Measurements from ENCODE around the gene IL23R.

The IL23R gene

DNA sequence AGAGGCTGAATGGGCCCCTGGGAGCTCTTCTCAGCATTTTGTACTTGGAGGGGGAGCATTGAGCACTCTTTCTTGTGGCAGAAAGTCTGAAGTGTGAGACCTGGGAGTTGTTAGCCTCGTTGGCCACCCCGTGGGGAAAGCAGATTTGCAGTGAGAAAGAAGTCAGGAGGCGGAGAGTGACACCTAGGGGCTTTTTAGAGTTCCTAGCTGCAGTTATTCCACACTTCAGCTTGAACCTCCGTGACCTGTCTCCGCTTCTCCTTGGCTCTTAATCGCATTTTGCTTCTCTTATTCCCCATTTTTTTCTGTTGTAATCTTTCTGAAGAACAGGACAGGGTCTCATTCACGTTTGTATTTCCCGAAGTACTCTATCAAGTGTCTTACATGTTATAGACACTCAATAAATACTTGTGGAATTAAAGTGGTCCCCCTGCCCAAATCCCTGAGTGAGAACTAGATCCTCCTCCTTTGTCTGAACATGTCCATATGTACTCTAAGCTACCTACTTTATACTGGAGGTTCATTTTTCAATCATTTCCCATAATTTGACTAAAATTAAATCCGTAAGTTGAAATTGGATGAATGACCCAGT is 17.0 kb upstream of the IL23R start:
- peak; percentile 70 to 78 for DNase-seq

DNA sequence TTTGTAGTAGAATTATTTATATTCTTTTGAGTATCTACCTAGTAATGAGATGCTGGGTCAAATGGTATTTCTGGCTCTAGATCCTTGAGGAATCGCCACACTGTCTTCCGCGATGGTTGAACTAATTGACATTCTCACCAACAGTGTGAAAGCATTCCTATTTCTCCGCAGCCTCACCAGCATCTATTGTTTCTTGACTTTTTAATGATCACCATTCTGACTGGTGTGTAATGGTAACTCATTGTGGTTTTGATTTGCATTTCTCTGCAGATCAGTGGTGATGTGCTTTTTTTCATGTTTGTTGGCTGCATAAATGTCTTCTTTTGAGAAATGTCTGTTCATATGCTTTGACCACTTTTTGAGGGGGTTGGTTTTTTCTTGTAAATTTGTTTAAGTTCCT is 15.3 kb upstream of the IL23R start:
- DNase-seq = no peak

DNA sequence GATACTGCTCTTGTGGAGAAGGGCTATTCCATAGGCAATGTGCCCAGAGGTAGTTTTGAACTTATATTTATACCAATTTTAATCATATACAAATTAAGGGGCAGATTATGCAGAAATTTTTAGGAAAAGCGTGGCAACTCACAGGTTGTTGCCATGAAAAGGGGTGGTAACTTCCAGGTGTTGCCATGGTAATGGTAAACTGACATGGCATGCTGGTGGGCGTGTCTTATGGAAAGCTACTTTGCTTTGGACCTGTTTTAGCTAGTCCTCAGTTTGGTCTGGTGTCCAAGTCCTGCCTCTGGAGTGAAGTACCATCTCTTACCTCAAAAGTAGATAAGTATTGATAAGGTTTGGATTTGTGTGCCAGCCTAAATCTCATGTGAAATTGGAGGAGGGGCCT is 7.9 kb upstream of the IL23R start:
- no peak for DNase-seq

DNA sequence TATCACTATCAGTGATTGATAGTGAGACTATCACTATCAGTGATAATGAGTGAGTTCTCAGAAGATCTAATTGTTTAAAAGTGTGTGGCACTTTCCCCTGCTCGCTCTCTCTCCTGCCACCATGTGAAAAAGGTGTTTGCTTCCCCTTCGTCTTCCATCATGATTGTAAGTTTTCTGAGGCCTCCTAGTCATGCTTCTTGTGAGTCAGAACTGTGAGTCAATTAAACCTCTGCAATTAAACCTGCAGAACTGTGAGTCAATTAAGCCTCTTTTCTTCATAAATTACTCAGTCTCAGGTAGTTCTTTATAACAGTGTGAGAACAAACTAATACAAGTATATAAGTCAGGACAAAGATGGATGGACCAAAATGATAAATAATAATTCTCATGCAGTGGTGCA is 7.0 kb upstream of the IL23R start:
- no peak for DNase-seq

DNA sequence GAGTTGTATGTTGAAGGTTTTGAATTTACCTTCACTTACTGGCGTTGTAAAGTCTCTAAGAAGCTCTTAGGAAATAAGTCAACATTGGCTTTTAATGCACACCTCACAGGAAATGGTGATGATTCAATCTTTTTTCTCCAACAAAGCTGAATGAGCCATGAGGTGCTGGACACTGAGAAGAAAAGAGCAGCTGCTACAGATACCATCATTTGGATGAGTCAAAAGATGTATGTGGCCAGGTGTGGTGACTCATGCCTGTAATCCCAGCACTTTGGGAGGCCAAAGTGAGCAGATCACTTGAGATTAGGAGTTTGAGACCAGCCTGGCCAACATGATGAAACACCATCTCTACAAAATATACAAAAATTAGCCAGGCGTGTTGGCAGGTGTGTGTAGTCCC is 3.3 kb upstream of the IL23R start:
- DNase-seq = peak; percentile 52 to 58

DNA sequence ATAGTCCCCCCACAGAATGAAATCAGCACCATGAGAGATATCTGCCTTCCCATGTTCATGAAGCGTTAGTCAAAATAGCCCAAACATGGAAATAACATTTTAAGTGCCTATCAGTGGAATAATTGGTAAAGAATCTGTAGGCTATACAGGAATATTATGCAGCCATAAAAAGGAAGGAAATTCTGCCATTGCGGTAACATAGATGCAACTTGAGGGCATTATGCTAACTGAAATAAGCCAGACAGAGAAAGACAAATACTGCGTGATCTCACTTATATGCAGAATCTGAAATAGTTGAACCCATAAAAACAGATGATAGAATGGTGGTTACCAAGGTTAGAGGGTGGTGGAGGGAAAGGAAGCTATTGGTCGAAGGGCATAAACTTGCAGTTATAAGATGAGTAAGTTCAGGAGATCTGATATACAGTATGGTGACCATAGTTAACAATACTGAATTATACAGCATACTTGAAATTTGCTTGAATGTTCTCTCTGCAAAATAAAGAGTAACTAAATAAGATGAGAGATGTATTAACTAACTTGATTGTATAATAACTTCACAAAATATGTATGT is 699 bp upstream of the IL23R start:
- DNase-seq = no peak

DNA sequence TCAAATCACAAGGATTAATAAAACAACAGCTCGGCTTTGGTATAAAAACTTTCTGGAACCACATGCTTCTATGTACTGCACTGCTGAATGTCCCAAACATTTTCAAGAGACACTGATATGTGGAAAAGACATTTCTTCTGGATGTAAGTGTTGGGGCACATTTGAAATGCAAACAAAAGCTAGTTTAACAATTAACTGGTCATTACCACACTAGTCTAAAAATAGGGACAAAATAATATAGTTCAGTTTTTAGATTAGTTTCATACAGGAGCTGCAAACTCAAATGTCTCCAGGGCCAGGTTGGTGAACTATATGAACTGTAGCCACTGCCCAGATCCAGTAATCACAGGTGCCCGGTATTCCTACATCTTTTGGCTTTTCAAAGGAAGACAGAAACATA is 3.2 kb downstream of the IL23R start:
- no peak for DNase-seq

DNA sequence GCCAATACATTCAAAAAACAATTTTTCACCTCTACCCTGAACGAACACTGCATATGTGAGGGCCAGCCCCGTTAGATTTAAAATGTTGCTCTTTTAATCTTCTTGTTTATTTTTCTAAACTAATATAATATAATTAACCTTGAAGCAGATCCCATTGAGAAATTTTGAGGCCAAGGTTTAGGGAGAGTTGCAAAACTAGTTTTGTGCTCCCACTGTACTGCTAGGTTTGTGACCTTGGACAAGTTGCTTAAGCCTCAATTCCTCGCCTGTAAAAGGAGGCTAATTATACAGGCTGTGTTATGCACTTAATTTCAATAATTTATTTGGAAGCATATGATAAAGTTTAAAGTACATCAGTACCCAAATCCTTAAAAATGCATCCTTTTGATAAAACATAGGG is 3.7 kb downstream of the IL23R start:
- DNase-seq = no peak

DNA sequence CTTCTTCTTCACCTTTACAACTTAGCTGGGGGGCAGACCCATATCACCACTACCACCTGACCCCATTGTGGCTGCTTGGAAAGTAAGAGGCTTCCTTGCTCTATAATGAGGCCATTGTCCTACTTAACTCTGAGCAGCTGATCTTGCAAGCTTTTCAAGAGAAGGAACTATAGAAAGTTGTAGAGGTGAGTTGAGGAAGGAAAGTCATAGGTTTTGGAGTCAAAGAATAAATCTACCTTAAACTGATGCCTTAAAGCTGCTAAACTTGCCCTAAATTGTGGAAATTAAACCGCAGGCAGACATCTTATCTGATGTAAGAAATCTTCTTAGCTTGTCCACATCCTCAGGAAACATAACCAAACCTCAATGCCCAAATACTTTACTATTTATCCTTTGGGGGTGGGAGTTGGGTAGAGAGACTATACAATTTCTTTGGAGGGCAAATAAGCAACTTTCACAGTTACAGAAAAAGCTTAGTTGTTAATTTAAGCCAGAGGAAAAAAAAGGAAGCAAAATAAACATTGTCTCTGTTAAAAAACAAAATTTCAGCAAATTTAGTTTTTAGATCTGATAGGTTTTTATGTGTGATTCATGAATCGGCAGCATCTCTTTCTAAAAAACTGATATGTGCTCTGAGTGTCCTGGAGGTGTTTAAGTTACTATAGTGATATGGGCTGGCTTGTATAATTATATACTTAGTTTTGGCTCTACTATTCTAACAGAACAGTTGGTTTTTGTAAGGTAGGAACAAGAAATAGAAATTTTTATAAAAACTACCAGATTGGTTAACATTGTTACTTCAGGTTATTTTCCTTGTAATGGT is 4.7 kb downstream of the IL23R start:
- DNase-seq = no peak

DNA sequence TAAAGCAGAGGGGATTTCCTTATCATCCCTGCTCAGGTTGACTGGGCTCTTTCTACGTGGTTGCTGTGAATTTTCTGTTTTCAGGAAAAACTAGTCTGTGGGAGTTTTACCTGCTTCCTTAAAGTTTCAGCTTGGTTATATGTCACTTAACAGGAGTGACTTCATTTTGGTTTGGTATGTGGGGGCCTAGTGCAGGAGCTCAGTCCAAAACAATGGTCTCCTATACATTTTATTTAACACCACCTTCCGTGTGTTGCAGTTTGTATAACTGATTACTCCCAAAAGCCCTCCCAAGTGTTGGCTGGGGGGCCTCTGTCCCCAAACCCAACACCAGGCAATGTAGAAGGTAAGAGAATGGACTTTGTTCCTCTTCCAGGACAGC is 5.3 kb downstream of the IL23R start:
- DNase-seq = no peak

DNA sequence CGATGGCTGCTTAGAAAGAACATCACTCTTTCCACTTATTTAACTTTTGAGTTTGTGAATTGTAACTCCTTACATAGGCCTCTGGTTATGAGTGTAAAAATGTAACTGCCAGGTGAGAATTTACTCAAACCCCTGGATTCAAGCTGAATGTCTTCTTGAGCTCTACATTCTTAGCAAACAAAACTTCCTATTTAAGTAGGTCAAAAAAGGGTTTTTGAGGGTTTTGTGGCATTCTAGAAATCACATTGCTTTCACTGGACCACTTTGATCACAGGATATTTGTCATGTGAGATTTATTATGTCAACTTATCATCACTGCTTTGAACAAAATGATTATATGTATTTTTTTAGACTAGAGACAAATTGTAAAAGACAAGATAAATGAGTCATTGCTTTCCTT is 5.7 kb downstream of the IL23R start:
- DNase-seq = no peak

DNA sequence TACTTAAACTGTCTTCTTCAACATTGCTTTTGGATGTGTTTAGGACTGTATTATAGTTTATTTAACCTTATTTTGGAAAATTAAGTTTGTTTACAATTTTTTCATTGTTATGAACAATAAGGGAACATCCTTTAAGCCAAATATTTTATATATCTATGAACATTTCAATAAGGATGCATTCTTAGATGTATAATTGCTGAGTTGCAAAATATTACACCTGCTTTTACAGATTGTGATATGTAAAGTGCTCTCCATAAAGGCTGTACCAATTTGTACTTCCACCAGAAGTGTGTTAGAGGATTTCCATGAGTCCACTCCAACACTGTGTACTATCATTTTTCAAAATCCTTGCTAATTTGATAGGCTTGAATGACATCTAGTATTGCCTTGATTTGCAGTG is 7.7 kb downstream of the IL23R start:
- DNase-seq = no peak

DNA sequence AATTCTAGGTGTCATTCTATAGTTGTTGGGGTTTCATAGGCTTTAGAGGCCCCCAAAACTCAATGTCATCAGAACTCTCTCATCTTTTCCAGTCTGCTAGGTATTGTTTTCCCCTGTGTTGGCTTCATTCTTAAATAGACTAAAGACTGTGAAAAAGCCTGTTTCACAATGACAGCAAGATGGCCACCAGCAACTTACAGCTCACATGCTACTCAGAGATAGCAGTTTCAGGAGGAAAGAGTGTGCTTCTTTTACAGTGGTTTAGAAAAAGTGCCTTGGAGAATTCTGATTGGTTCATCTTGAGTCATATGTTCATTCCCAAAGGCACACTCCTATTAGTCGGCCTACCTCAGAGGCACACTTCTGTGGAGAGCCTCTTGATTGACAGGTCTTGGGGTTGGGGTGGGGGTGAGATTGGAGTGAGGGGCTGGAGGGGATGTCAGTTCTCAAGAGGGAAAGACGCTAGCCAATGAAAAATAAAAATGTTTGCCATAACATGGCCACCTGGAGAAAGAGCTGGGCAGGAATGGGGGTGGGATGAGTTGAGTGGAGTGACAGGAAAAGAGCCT is 8.5 kb downstream of the IL23R start:
- no peak for DNase-seq

DNA sequence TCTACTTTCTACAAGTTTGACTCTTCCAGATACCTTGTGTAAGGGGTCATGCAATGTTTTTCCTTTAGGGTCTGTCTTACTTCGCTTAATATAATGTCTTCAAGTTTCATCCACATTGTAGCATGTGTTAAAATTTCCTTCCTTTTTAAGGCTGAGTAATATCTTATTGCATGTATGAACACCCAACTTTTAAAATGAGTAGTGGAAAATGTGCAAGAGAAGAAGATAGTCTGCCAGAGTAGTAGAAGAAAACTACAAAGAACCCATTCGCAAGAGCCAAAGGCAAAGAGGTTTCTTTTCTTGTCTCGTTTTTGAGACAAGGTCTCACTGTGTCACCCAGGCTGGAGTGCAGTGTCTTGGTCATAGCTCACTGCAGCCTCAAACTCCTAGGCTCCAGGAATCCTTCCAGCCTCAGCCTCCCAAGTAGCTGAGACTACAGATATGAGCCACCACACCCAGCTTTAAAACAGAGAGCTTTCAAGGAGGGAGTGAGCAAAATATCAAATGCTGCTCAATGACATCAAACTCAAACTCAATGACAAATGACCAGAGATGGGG is 9.4 kb downstream of the IL23R start:
- DNase-seq = no peak

DNA sequence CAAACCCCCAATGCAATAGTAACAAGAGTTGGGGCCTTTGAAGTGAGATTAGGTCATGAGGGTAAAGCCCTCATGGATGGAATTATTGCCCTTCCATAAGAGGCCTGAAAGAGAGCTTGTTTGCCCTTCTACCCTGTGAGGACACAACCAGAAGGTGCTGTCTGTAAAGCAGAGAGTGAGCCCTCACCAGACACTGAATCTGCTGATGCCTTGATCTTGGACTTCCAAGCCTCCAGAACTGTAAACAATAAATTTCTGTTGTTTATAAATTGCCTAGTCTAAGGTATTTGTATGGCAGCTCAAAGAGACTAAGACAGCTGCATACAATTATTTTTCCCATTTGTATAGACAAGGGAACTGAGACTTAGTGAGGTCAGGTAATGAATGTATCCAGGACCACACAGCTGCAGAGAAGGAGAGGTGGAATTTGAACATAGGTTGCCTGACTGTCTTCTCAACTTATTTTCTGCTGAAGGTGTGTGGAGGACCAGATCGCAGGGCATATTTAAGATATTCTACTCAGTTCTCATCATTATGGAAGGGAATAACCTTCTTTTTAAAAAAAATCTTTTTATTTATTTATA is 18.7 kb downstream of the IL23R start:
- DNase-seq = no peak

DNA sequence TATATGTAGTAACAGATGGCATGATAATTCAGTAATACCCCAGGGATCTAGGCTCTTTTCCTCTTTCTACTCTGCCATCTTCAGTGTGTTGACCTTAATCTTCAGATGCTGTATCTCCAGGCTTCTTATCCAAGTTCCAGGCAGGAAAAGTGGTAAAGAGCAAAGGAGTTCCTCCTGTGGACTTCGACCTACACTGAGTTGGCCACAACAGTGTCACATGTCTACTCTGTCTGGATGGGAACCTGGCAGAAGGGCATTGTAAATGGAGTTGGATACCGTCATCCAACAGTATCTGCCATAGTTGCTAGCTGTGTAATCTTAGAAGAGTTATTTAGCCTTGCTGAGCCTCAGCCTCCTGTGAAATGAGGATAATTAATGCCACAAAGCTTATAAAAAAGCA is 21.9 kb downstream of the IL23R start:
- no peak for DNase-seq

DNA sequence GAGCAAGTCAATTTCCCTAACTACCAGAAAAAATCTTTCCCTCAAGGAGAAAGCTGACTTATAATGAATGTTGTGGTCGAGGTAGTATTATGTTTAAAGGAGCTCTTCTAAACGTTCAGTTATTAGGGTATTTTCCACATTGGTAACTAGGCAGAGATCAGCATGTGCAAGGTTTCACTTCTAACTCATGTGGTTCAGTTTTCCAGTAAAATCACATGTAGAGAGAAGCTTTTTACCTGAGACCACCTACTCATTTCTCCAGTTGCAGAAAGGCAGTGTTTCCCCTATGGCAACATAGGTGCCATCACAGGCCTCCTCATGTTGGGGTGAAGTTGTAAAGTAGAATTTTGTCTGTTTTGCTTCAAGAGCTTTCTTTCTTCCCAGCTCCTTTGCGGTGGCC is 23.7 kb downstream of the IL23R start:
- no peak for DNase-seq

DNA sequence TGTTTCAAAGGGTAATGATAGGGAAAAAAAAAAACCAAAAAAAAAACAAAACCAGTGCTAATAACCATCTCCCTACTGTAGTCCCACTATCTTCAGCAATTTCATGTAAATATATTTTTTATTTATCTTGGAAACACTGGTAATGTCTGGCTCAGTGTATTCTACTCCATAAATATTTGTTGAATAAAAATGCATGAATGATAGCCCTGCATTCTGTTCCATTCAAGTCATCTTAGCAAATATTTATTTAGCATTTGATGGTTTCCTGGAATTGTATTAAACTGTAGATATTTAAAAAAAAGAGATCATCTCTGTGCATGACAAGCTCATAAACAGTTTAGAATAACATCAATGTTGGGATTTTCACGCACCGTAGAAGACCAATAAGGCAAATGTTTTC is 24.2 kb downstream of the IL23R start:
- no peak for DNase-seq

DNA sequence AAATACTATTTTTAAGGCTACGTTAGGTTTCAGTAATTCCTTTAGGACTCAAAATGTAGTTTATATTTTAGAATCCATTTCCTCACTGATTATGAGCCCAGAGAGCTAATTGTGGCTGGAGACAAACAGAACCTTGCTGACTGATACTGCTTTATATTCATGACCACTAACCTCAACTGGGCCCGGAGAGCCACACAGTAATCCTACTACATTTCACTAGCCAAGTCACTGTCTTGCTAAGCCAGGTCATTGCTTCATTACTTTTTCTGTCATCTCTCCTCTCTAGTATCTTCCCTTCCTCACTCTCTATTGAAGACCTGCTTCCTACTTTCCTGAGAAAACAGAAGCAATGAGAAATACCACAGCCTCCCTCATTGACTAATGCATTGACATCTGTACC is 24.7 kb downstream of the IL23R start:
- DNase-seq = no peak

DNA sequence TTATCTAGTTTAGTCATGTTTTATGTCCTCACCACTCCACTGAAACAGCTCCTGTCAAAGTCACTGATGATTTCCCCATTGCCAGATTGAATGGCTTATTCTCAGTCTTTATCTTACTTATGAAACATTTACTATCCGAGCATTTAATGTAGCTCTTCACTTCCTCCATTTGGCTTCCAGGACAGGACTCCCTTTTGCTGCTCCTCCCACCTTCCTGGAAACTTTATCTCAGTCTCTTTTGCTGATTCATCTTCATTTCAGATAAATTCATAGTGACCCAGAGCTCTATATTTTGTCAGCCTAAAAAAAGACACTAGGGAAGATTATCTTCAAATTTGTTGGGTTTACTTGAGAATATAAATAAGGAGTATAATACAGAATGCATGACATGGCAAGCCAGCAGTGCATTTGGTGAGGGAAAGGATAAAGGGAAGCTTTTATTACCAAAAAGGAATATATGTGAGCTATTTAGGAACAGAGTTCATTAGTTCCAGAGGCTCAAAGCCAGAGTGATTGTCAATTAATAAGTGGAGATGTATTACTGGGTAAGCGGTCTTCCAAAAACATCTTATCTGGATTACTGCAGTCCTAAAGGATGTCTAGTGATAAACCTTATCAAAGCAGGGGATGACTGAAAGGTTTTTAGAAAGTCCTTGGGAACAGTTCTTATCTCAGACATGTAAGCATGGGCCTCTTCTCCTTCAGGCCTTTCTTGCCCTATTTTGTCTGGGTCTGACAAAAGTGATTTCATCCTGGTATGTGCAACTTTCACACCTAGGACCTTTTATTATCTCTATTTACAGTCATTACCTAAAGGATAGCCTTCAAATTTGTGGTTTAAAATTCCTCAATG is 25.6 kb downstream of the IL23R start:
- DNase-seq = no peak

DNA sequence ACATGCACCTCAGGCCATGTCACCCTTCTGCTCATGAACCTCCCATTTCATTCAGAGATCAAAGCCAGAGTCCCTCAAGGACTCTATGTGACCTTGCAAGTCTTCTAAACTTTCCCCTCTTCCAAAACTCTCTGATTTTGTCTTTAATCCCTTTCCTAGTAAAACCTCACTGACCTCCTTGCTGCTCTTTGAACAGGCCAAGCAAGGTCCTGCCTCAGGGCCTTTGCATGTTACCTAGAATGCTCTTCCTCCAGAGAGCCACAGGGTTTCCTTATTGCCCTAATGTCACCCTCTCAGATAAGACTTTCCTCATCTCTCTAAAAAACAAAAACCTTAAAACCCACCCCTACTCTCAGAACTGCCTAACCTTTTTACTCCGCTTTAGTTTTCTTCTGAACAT is 26.6 kb downstream of the IL23R start:
- DNase-seq = no peak

DNA sequence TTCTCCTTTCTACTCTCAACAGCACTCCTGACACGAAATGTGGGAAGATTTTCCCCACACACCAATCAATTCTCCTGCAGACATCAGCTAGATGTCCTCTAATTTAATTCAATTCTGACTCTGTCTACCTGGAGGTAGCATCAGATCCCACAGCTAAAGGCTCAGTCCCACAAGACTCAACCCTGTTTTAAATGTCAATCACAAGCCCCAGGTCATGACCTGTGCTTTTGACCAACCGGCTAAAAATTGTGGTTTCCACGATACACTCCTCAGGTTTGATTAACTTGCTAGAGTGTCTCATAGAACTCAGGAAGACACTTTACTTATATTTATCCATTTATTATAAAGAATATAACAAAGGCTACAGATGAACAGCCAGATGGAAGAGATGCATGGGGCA is 27.4 kb downstream of the IL23R start:
- no peak for DNase-seq

Measured in SHP77 (cell line).